Measurements from ENCODE around the gene ELF3.
"Not testable (repeated sequence)": the region's sequence is repeated elsewhere in the genome, so short reads cannot be mapped to it uniquely, and the experiment has no call there.

Gene ELF3

GRCh38 chr1:202056644-202057334 is 46.4 kb downstream of the ELF3 start:
- H3K4me3 ChIP-seq (ENCODE audit: low read depth, low read length) = no peak overlapping the region
- DNase-seq (ENCODE audit: low read depth) = no peak
- TF ChIP-seq MYC (IDR thresholded peaks at IDR 0.05; ENCODE audit: low read depth, low read length) (no peak), CTCF (IDR thresholded peaks at IDR 0.05; ENCODE audit: low read depth, low read length) (no peak), POLR2A (IDR thresholded peaks at IDR 0.05; ENCODE audit: extremely low read depth, insufficient read length) (no peak)
- TF ChIP-seq, protein P1, sequence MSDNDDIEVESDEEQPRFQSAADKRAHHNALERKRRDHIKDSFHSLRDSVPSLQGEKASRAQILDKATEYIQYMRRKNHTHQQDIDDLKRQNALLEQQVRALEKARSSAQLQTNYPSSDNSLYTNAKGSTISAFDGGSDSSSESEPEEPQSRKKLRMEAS (IDR thresholded peaks at IDR 0.05; ENCODE audit: low read depth, low read length) = no peak

GRCh38 chr1:202057335-202057704 is 46.9 kb downstream of the ELF3 start:
- not testable (repeated sequence) for DNase-seq (ENCODE audit: low read depth); H3K4me3 ChIP-seq (ENCODE audit: low read depth, low read length)

DNA sequence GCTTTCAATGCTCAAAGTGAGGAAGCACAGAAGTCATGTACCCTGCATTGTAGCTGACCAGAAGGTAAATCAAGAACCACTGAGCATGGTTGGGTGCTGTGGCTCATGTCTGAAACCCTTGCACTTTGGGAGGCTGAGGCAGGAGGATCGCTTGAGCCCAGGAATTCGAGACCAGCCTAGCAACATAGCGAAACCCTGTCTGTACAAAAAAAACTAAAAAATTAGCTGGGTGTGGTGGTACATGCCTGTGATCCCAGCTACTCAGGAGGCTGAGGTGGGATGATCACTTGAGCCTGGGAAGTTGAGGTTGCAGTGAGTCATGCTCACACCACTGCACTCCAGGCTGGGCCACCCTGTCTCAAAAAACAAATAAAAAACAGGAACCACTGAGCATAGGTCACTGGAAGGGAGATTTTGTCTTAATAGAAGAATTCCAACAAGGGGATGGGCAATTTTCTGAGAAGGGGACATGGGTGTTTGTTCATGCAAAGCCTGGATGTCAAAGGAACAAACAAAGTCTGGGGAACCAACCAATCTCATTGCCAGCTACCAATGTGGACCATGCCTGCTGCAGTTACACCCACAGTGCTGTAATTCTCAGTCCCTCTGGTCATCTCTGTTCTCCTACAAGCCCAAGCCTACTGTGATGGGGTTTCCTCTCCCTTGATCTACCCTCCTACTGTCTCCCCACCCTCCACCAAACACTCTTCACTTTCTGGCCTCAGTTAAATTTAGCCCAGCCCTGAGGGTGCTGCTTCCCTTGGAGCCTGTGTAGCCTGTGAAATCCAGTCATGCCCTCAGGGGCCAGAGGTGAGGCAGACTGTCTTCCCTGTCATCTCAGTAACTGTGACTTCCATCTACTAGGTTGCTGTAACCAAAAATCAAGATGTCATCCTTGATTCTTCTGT is 47.9 kb downstream of the ELF3 start:
- peak; percentile 49 for DNase-seq (ENCODE audit: low read depth)
- TF ChIP-seq, protein P1 (IDR thresholded peaks at IDR 0.05; ENCODE audit: low read depth, low read length) = no peak
- no peak for TF ChIP-seq MYC (IDR thresholded peaks at IDR 0.05; ENCODE audit: low read depth, low read length)
- TF ChIP-seq CTCF (IDR thresholded peaks at IDR 0.05; ENCODE audit: low read depth, low read length) = no peak
- TF ChIP-seq POLR2A (IDR thresholded peaks at IDR 0.05; ENCODE audit: extremely low read depth, insufficient read length) = no peak
- H3K4me3 ChIP-seq (ENCODE audit: low read depth, low read length) = no peak overlapping the region

DNA sequence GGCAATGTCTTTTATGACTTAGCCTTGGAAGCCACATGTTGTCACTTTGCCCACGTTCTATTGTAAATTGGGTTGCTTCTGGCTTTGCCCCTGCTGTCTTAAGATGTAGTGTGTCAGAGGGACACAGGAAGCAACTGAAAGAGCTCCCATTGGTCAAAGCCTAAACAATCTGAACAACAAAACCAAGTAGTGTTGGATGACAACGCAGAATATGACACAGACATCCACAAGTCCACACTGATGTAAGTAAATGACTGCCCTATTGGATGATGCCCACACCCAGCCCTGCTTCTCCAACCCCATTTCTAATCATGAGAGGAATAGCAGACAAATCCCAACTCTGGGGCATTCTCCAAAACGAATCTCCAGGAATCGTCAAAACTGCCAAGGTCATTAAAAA is 50.7 kb downstream of the ELF3 start:
- no peak for TF ChIP-seq MYC (IDR thresholded peaks at IDR 0.05; ENCODE audit: low read depth, low read length)
- no peak for TF ChIP-seq POLR2A (IDR thresholded peaks at IDR 0.05; ENCODE audit: extremely low read depth, insufficient read length)
- no peak for TF ChIP-seq CTCF (IDR thresholded peaks at IDR 0.05; ENCODE audit: low read depth, low read length)
- TF ChIP-seq, protein P1 (IDR thresholded peaks at IDR 0.05; ENCODE audit: low read depth, low read length) = no peak
- H3K4me3 ChIP-seq (ENCODE audit: low read depth, low read length) = no peak overlapping the region

GRCh38 chr1:202061787-202062186 is 51.4 kb downstream of the ELF3 start:
- DNase-seq (ENCODE audit: low read depth); H3K4me3 ChIP-seq (ENCODE audit: low read depth, low read length): not testable (repeated sequence)

More for the DNA sequence above, 50.7 kb downstream of the ELF3 start:
- no peak for DNase-seq (ENCODE audit: low read depth)

GRCh38 chr1:202062636-202063035 is 52.2 kb downstream of the ELF3 start:
- not testable (repeated sequence) for H3K4me3 ChIP-seq (ENCODE audit: low read depth, low read length); DNase-seq (ENCODE audit: low read depth)

GRCh38 chr1:202063093-202063492 is 52.7 kb downstream of the ELF3 start:
- DNase-seq (ENCODE audit: low read depth) = no peak
- no peak overlapping the region for H3K4me3 ChIP-seq (ENCODE audit: low read depth, low read length)
- TF ChIP-seq, protein P1 (IDR thresholded peaks at IDR 0.05; ENCODE audit: low read depth, low read length) = no peak
- TF ChIP-seq POLR2A (IDR thresholded peaks at IDR 0.05; ENCODE audit: extremely low read depth, insufficient read length) (no peak), MYC (IDR thresholded peaks at IDR 0.05; ENCODE audit: low read depth, low read length) (no peak)

- not testable (repeated sequence) for H3K4me3 ChIP-seq (ENCODE audit: low read depth, low read length)
Observed at GRCh38 chr1:202064889-202065312, 54.5 kb downstream of the ELF3 start.

More at GRCh38 chr1:202064889-202065312, 54.5 kb downstream of the ELF3 start:
- not testable (repeated sequence) for DNase-seq (ENCODE audit: low read depth)
